ENCODE measurements around the gene ZNF467. TPM values are rescaled to one million over a fixed set of nuclear protein-coding genes. Genes with fewer than 3 reads are reported as not detected.

ZNF467 gene
- total RNA-seq, 1 experiment from 2014 or later = 18.1 TPM

GRCh38 chr7:149811221-149811620, 37.8 kb upstream of the ZNF467 start:
- no peaks in the 10 kb centered on the region for H3K27me3 ChIP-seq (ENCODE audit: control insufficient read depth, insufficient read depth, low read length)
- no TSS peak for BruUV-seq (replicated peaks)
- H3K4me1 ChIP-seq (ENCODE audit: control insufficient read depth, insufficient read depth, low read length) = no peaks in the 10 kb centered on the region; the same call in 1 of the 2 replicates
- in situ Hi-C loops (cut with HindIII; ENCODE audit: low pct_unique_long_range_greater_than_20kb, low sequenced_read_pairs) (no loop called here), intact Hi-C loops (cut with micrococcal nuclease; ENCODE audit: unreplicated experiment) (no loop called here)
- ChIA-PET POLR2A (no interaction called here), CTCF (interaction anchor here (0.6 kb wide), 1 partner anchor 57 kb away, joined by 3 read pairs; no protein-coding TSS in a partner anchor)
- no peak overlapping the region for H3K27ac ChIP-seq (ENCODE audit: low read length)
- ATAC-seq (no peak), DNase-seq (ENCODE audit: low read depth, low spot score) (no peak)
- H3K9me3 ChIP-seq (ENCODE audit: control insufficient read depth, insufficient read depth, low read depth, low read length) = no peaks in the 10 kb centered on the region
- no peak overlapping the region for H3K4me3 ChIP-seq (ENCODE audit: low read depth in 2 of 2, low read length in 2 of 2)
- TF ChIP-seq, protein P1, sequence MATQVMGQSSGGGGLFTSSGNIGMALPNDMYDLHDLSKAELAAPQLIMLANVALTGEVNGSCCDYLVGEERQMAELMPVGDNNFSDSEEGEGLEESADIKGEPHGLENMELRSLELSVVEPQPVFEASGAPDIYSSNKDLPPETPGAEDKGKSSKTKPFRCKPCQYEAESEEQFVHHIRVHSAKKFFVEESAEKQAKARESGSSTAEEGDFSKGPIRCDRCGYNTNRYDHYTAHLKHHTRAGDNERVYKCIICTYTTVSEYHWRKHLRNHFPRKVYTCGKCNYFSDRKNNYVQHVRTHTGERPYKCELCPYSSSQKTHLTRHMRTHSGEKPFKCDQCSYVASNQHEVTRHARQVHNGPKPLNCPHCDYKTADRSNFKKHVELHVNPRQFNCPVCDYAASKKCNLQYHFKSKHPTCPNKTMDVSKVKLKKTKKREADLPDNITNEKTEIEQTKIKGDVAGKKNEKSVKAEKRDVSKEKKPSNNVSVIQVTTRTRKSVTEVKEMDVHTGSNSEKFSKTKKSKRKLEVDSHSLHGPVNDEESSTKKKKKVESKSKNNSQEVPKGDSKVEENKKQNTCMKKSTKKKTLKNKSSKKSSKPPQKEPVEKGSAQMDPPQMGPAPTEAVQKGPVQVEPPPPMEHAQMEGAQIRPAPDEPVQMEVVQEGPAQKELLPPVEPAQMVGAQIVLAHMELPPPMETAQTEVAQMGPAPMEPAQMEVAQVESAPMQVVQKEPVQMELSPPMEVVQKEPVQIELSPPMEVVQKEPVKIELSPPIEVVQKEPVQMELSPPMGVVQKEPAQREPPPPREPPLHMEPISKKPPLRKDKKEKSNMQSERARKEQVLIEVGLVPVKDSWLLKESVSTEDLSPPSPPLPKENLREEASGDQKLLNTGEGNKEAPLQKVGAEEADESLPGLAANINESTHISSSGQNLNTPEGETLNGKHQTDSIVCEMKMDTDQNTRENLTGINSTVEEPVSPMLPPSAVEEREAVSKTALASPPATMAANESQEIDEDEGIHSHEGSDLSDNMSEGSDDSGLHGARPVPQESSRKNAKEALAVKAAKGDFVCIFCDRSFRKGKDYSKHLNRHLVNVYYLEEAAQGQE (IDR thresholded peaks at IDR 0.05; ENCODE audit: insufficient read depth in 1 of 2, low read depth in 2 of 2, low read length in 1 of 2) = no peak
- TF ChIP-seq SIN3A (IDR thresholded peaks at IDR 0.05; ENCODE audit: borderline replicate concordance, insufficient read depth, low read depth, low read length) = no peak
- no peak for TF ChIP-seq TCF7L2 (IDR thresholded peaks at IDR 0.05; ENCODE audit: low read depth, low read length)
- no peak for TF ChIP-seq POLR2AphosphoS5 (IDR thresholded peaks at IDR 0.05; ENCODE audit: low read depth, low read length)
- TF ChIP-seq, protein P2, sequence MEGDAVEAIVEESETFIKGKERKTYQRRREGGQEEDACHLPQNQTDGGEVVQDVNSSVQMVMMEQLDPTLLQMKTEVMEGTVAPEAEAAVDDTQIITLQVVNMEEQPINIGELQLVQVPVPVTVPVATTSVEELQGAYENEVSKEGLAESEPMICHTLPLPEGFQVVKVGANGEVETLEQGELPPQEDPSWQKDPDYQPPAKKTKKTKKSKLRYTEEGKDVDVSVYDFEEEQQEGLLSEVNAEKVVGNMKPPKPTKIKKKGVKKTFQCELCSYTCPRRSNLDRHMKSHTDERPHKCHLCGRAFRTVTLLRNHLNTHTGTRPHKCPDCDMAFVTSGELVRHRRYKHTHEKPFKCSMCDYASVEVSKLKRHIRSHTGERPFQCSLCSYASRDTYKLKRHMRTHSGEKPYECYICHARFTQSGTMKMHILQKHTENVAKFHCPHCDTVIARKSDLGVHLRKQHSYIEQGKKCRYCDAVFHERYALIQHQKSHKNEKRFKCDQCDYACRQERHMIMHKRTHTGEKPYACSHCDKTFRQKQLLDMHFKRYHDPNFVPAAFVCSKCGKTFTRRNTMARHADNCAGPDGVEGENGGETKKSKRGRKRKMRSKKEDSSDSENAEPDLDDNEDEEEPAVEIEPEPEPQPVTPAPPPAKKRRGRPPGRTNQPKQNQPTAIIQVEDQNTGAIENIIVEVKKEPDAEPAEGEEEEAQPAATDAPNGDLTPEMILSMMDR (IDR thresholded peaks at IDR 0.05) = peak; percentile 65; the same call in 1 of the 2 replicates
- no peaks in the 10 kb centered on the region for H3K36me3 ChIP-seq (ENCODE audit: control insufficient read depth, insufficient read depth, low read length)

DNA sequence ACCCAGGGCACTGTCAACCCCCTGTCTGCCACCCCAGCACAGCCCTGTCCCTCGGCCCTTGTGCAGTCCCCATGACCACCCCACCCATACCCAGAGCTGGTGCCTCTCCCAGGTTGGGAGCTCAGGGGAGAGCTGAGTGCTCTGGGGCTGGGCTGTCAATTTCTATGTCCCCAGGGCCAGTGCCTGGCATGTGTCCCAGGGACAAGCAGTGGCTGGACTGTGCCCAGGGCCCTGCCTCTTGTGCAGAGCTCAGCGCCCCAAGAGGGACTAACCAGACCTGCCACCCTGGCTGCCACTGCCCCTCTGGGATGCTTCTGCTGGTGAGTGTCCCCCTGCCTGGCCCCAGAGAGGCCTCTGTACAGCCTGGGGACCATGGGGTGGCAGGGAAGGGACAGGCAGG, 35.8 kb upstream of the ZNF467 start:
- intact Hi-C loops (cut with micrococcal nuclease; ENCODE audit: unreplicated experiment) (no loop called here), in situ Hi-C loops (cut with HindIII; ENCODE audit: low pct_unique_long_range_greater_than_20kb, low sequenced_read_pairs) (no loop called here)
- H3K4me3 ChIP-seq (ENCODE audit: low read depth in 2 of 2, low read length in 2 of 2) = no peak overlapping the region
- DNase-seq (ENCODE audit: low read depth, low spot score) (no peak), ATAC-seq (no peak)
- no peaks in the 10 kb centered on the region for H3K27me3 ChIP-seq (ENCODE audit: control insufficient read depth, insufficient read depth, low read length)
- BruUV-seq (replicated peaks) = no TSS peak
- POLR2A ChIA-PET = no interaction called here
- H3K4me1 ChIP-seq (ENCODE audit: control insufficient read depth, insufficient read depth, low read length) = no peaks in the 10 kb centered on the region
- TF ChIP-seq, protein P2 (IDR thresholded peaks at IDR 0.05) = no peak
- no peak for TF ChIP-seq SIN3A (IDR thresholded peaks at IDR 0.05; ENCODE audit: borderline replicate concordance, insufficient read depth, low read depth, low read length)
- TF ChIP-seq, protein P1 (IDR thresholded peaks at IDR 0.05; ENCODE audit: insufficient read depth in 1 of 2, low read depth in 2 of 2, low read length in 1 of 2) = no peak
- no peak for TF ChIP-seq TCF7L2 (IDR thresholded peaks at IDR 0.05; ENCODE audit: low read depth, low read length)
- TF ChIP-seq POLR2AphosphoS5 (IDR thresholded peaks at IDR 0.05; ENCODE audit: low read depth, low read length) = no peak
- no peak overlapping the region for H3K27ac ChIP-seq (ENCODE audit: low read length)
- CTCF ChIA-PET = no interaction called here
- H3K36me3 ChIP-seq (ENCODE audit: control insufficient read depth, insufficient read depth, low read length) = no peaks in the 10 kb centered on the region
- no peaks in the 10 kb centered on the region for H3K9me3 ChIP-seq (ENCODE audit: control insufficient read depth, insufficient read depth, low read depth, low read length)

Data from Panc1 (cell line).